Gastrocnemius medialis (tissue), 4 donors: ENCODE results near the gene MIF. TPM values are rescaled to one million over a fixed set of nuclear protein-coding genes. Genes with fewer than 3 reads are reported as not detected.

Experiments
- ATAC-seq, 2 donors: fragments of 150-250 bp; one replicate each; pipeline ENCODE4 v1.9.1; 2016
- DNase-seq, 2 donors: peaks; one replicate each; pipeline ENCODE4 v3.0.0-alpha.2; 2019
- H3K27ac ChIP-seq, 4 donors: fragments of 200-600 bp; sonication (generic); 1 replicate in 1 of 4; 2 replicates in 3 of 4; pipeline ENCODE4 v1.5.1; 2016 to 2018; ENCODE audit warnings: mild to moderate bottlenecking in 2 of 4, moderate library complexity in 1 of 4
- H3K27me3 ChIP-seq, 3 donors: fragments of 200-600 bp; sonication (generic) in 2 of 3; 1 replicate in 1 of 3; 2 replicates in 2 of 3; pipeline versions ENCODE4 v1.5.1 to v1.6.0; 2016 to 2019; ENCODE audit warnings: mild to moderate bottlenecking in 1 of 3, moderate library complexity in 1 of 3
- H3K36me3 ChIP-seq, 2 donors: fragments of 200-600 bp; sonication (generic) in 1 of 2; one replicate each; pipeline ENCODE4 v1.5.1; 2017 to 2018
- H3K4me1 ChIP-seq, 2 donors: fragments of 200-600 bp; sonication (generic) in 1 of 2; one replicate each; pipeline ENCODE4 v1.5.1; 2016 to 2017; ENCODE audit warnings: mild to moderate bottlenecking in 2 of 2
- H3K4me3 ChIP-seq, 4 donors: fragments of 200-600 bp; sonication (generic) in 3 of 4; 1 replicate in 1 of 4; 2 replicates in 3 of 4; pipeline ENCODE4 v1.5.1; 2016 to 2019; ENCODE audit warnings: mild to moderate bottlenecking in 2 of 4
- H3K9me3 ChIP-seq, 3 donors: fragments of 200-600 bp; sonication (generic) in 2 of 3; 1 replicate in 1 of 3; 2 replicates in 2 of 3; pipeline ENCODE4 v1.5.1; 2016 to 2019
- POLR2A ChIP-seq, 2 donors: fragments of 450-650 bp; IDR thresholded peaks; one replicate each; pipeline ENCODE4 v1.6.1; 2017; ENCODE audit warnings: antibody characterized with exemption in 2 of 2, mild to moderate bottlenecking in 2 of 2, moderate library complexity in 2 of 2
- in situ Hi-C, 4 donors: fragments of 200-750 bp; cut with MboI; loops; one replicate each; pipeline versions ENCODE4 v1.15.0 to v1.8.0; 2017; ENCODE audit warnings: low sequenced_read_pairs in 4 of 4
- intact Hi-C: fragments of 100-400 bp; cut with DNase I; formaldehyde crosslinking; loops from one replicate; pipeline ENCODE4 v1.15.1; 2023; ENCODE audit warnings: low total_unique reads
- total RNA-seq, 4 donors: library from RNA; depleted of rRNA; stranded (reverse); fragments of >200 nt; gene quantifications; one replicate each; pipeline versions ENCODE4 v1.1.0 to v1.2.3, GENCODE V29; 2016
- TF ChIP-seq, protein P1 (sequence below), 5 experiments: fragments of 450-650 bp in 3 of 5; fragments of 200-600 bp in 2 of 5; sonication (generic) in 2 of 5; IDR thresholded peaks in 4 of 5; conservative IDR thresholded peaks in 1 of 5; 1 replicate in 4 of 5; 2 replicates in 1 of 5; pipeline ENCODE4 v1.5.1; 2016 to 2019; ENCODE audit warnings: antibody characterized with exemption in 5 of 5, mild to moderate bottlenecking in 3 of 5, moderate library complexity in 3 of 5

The MIF gene
- total RNA-seq, 4 donors from 2014 or later, result 78.1 to 145 (median 129) TPM

GRCh38 chr22:23888615-23889401 lies 5.4 kb upstream of the MIF start:
- DNase-seq, result no peak
- intact Hi-C loops, result no loop called here
- in situ Hi-C loops, result no loop called here

DNA sequence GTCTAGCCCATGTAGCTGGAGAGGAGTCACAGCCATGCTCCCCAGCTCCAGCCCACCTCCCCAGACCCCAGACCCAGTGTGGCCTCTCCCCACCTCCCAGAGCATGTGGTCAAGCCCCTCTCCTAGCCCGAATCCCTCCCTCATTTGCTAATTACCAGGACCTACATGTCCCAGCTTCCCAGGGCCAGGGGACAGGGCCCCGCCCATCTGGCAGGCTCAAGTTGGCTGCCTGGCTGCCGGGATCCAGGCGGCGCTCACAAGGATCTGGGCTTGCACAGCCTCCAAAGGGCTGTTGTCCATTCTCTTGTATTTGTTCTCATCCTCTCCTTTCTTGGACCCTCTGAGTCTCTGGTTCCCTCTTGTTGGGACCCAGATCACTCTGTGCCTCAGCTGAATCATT lies 4.6 kb upstream of the MIF start:
- intact Hi-C loops (loop anchor here (5.0 kb wide), 2 partner anchors 32 to 122 kb away; partner anchors contain the start of genes CHCHD10 and SLC2A11), in situ Hi-C loops (no loop called here)
- H3K4me1 ChIP-seq, result peaks cover 7 to 10% of the 10 kb centered on the region in 2 donors
- DNase-seq (no peak), ATAC-seq (no peak)
- H3K4me3 ChIP-seq, result no peak overlapping the region
- no peaks in the 10 kb centered on the region for H3K36me3 ChIP-seq
- no peak overlapping the region for H3K27ac ChIP-seq
- TF ChIP-seq, protein P1, sequence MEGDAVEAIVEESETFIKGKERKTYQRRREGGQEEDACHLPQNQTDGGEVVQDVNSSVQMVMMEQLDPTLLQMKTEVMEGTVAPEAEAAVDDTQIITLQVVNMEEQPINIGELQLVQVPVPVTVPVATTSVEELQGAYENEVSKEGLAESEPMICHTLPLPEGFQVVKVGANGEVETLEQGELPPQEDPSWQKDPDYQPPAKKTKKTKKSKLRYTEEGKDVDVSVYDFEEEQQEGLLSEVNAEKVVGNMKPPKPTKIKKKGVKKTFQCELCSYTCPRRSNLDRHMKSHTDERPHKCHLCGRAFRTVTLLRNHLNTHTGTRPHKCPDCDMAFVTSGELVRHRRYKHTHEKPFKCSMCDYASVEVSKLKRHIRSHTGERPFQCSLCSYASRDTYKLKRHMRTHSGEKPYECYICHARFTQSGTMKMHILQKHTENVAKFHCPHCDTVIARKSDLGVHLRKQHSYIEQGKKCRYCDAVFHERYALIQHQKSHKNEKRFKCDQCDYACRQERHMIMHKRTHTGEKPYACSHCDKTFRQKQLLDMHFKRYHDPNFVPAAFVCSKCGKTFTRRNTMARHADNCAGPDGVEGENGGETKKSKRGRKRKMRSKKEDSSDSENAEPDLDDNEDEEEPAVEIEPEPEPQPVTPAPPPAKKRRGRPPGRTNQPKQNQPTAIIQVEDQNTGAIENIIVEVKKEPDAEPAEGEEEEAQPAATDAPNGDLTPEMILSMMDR (IDR thresholded peaks at IDR 0.05 in 4 of 5, conservative IDR thresholded peaks at IDR 0.05 in 1 of 5), result no peak
- H3K9me3 ChIP-seq, result no peaks in the 10 kb centered on the region
- no peaks in the 10 kb centered on the region for H3K27me3 ChIP-seq

More at GRCh38 chr22:23888615-23889401, 5.4 kb upstream of the MIF start:
- H3K27ac ChIP-seq, result peak overlapping the region in 2 of 4 donors; percentile 34 to 65
- TF ChIP-seq POLR2A (IDR thresholded peaks at IDR 0.05), result no peak
- TF ChIP-seq, protein P1 (IDR thresholded peaks at IDR 0.05 in 4 of 5, conservative IDR thresholded peaks at IDR 0.05 in 1 of 5), result no peak
- no peaks in the 10 kb centered on the region for H3K9me3 ChIP-seq
- peaks cover 2 to 10% of the 10 kb centered on the region in 2 donors for H3K4me1 ChIP-seq
- H3K4me3 ChIP-seq, result no peak overlapping the region
- no peaks in the 10 kb centered on the region for H3K27me3 ChIP-seq
- H3K36me3 ChIP-seq, result no peaks in the 10 kb centered on the region
- ATAC-seq, result peak; percentile 16 to 28

GRCh38 chr22:23891726-23892125 lies 2.5 kb upstream of the MIF start:
- peaks cover 18 to 19% of the 10 kb centered on the region in 2 donors for H3K4me1 ChIP-seq
- H3K27me3 ChIP-seq, result no peaks in the 10 kb centered on the region
- ATAC-seq, result no peak
- in situ Hi-C loops, result no loop called here
- DNase-seq, result no peak
- no peaks in the 10 kb centered on the region for H3K9me3 ChIP-seq
- H3K36me3 ChIP-seq, result peaks cover 0 to 8% of the 10 kb centered on the region in 2 donors
- H3K4me3 ChIP-seq, result no peak overlapping the region
- TF ChIP-seq, protein P1 (IDR thresholded peaks at IDR 0.05 in 4 of 5, conservative IDR thresholded peaks at IDR 0.05 in 1 of 5), result no peak
- TF ChIP-seq POLR2A (IDR thresholded peaks at IDR 0.05), result no peak
- intact Hi-C loops, result loop anchor here (5.0 kb wide), 2 partner anchors 34 to 124 kb away; partner anchors contain the start of genes CHCHD10 and SLC2A11
- H3K27ac ChIP-seq, result no peak overlapping the region

DNA sequence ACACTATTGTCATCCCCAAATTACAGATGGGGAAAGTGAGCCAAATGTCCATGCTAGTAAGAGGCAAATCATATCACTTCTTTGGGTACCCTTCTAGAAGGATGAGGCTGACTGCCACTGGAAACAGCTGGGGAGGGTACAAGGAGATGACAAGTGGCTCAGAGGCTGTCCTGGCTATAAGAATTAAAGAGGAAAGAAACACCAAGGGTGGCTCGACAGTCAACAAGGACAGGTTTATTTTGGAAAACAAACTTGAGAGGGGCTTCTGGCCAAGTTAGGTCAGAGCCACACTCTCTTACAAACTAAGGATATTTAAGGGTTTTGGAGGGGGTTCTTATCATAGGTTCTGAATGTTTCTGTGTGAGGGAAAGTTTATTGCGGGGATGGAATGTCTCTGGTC lies 2.1 kb upstream of the MIF start:
- H3K27ac ChIP-seq, result no peak overlapping the region
- TF ChIP-seq, protein P1 (IDR thresholded peaks at IDR 0.05 in 4 of 5, conservative IDR thresholded peaks at IDR 0.05 in 1 of 5), result no peak
- no peak for TF ChIP-seq POLR2A (IDR thresholded peaks at IDR 0.05)
- ATAC-seq, result no peak
- H3K9me3 ChIP-seq, result no peaks in the 10 kb centered on the region
- no peak overlapping the region for H3K4me3 ChIP-seq
- intact Hi-C loops, result loop anchor here (5.0 kb wide), 2 partner anchors 35 to 125 kb away; partner anchors contain the start of genes CHCHD10 and SLC2A11
- no peaks in the 10 kb centered on the region for H3K27me3 ChIP-seq
- in situ Hi-C loops, result no loop called here
- H3K36me3 ChIP-seq, result peaks cover 0 to 8% of the 10 kb centered on the region in 2 donors
- peaks cover 18 to 19% of the 10 kb centered on the region in 2 donors for H3K4me1 ChIP-seq
- DNase-seq, result no peak
